NCI-H128 (cell line): Measurements from ENCODE around the gene TMEM40.
"Not testable (repeated sequence)": the region's sequence is repeated elsewhere in the genome, so short reads cannot be mapped to it uniquely, and the experiment has no call there.

ENCODE experiments used
- DNase-seq: peaks from one replicate; lab custom pipeline; 2025; ENCODE audit not compliant: unreplicated experiment; lab: John Stamatoyannopoulos, UW

TMEM40 gene

DNA sequence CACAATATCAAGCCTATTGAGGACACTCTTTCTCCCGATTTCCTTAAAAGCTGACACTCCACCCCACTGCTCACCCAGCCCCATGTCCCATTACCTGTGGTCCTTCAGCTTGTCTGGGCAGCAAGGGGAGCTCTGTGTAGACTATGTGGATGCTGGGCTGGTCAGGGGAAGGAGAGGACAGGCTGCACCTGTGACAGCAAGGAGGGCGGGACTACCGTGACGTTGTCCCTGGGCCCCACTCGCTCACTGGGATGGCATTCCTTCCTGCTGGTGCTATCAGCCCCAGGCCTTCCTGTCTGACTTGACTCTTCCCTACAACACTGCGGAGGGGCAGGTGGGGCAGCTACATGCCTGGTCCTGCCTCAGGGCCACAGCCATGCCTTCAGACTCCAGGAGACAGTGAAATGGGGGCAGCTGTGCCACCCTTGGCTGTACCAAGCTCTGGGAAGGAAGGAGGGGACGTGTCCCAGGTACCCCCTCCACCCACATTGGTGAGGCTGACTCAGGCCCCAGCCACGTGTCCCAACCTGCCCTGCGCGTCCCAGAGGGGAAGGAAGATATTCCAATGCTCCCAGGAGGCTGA is at the start of gene TMEM40:
Gene TMEM40, minus strand, starts transcription at position 163 of the 583 bp plus-strand sequence. CDS start 9,427 bp downstream, outside the sequence.
- no peak for DNase-seq

GRCh38 chr3:12808587-12808986 is 49.5 kb upstream of the TMEM40 start:
- DNase-seq, result no peak

- no peak for DNase-seq
Observed at GRCh38 chr3:12807601-12808359, 48.7 kb upstream of the TMEM40 start.

- no peak for DNase-seq
Observed at GRCh38 chr3:12807066-12807465, 48.0 kb upstream of the TMEM40 start.

- no peak for DNase-seq
Observed at GRCh38 chr3:12803371-12803770, 44.3 kb upstream of the TMEM40 start.

DNA sequence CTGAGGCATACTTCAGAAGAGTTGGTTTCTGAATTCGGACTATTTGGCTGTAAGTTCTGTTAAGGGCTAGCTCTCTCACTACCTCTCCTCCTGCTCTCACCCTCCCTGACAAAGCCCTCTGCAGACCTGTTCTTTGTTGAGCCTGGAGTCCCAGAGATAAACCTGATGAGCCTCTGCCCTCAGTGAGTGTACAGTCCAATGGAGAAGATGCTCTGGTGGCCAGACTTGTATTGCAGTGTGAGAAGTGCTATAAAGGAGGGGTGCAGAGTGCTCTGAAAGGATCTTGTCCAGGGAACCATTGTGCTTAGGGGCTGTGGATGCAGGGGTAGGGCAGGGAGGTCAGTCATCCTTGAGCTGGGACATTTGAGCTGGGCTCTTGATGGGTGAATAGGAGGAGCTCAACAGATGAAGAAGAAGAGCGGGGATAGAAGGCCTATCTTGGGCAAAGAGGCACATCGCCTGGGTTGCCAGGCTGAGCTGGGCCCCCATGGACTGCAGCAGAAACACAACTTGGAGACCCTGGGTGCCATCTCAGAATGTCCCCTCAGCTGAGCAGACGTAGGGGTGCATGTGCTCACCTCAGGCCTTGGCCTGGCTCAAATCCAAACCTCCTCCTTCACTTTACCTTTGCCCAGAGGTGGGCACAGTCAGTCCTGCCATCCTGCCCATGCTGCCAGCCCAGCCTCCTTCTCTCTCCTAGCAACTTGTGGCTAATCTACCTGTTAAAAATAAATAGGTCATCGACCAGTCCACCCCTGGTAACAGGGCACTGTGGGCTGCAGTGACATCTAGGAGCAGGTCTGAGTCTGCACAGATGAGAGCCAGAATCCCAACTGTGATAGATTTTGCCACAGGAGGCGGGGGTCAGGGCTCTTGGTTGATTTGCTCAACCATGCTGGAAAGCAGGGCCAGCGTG is 40.7 kb upstream of the TMEM40 start:
- DNase-seq, result no peak

- no peak for DNase-seq
Observed at GRCh38 chr3:12798559-12799179, 39.6 kb upstream of the TMEM40 start.

DNA sequence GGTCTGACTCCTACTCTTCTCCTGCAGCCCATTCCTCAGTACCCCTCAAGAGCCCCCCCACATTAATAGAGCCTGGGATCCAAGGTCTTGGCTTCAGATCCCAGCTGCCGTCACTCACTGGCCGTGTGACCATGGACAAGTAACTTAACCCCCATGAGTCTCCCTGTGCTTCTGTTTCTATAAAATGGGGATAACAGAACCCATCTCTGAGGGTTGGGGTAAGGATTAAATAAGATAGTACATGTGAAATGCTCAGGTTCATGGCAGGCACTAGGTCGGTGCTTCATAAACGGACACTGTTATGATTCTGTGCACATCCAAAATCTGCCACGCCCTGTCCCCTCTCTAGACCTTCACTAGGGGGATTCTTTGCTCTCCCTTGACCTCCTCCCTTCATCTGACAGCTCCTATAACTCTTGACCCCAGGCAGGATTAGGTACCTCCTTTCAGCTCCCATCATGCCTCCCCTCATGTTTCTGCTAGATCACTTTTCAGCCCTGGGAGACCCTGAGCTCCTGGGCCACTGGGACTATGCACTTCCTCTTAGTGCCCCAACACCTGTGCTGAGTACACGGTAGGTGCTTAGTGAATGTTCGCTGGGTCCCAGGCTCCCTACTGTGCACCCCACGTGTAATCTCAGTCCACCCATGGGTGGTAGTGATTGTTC is 39.0 kb upstream of the TMEM40 start:
- no peak for DNase-seq

GRCh38 chr3:12797124-12797891 is 38.2 kb upstream of the TMEM40 start:
- no peak for DNase-seq

DNA sequence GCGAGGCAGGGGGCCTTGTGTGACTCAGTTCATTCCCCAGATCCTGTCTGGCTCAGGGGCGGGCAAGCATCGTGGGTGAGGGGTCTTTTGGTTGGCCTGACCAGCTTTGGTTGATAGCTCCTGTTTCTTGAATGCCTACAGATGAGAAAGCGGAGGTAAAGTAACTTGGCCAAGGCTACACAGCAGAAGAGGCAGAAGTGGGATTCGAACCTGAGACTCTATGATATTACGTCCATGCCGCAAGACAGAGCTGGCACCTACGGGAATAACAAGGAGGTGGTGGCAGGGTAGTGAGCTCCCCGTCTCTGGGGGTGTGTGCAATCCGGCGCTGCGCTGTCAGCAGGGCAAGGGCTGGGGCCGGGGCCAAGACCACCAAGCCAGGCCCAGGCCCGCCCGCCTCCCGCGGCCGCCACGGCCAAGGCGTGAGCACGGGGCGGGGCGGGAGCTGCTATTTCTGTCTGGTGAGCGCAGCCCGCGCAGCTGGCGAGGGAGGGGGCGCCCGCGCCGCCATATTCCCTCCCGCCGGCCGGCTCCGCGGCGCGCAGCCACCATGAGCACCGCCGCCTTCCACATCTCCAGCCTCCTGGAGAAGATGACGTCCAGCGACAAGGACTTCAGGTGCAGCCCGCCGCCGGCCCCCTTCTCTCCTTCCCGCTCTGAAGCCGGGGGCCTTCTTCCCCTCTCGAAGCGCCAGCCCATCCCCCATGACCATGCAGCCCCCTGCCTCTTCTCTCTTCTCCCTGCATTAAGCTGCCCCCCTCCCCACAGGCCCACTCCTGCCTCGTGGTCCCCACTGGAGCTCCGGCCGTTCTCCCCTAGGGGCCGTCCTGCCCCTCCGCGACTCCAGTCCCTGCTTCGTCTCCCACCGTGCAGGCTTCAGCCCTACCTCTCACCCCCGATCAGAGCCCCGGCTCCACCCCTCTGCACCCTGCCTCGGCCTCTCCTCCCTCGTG is 37.4 kb upstream of the TMEM40 start, which contains the start of gene CAND2:
Gene CAND2, plus strand, starts transcription at position 510 of the 953 bp plus-strand sequence. Its CDS starts 41 bp downstream, at position 551.
- no peak for DNase-seq

DNA sequence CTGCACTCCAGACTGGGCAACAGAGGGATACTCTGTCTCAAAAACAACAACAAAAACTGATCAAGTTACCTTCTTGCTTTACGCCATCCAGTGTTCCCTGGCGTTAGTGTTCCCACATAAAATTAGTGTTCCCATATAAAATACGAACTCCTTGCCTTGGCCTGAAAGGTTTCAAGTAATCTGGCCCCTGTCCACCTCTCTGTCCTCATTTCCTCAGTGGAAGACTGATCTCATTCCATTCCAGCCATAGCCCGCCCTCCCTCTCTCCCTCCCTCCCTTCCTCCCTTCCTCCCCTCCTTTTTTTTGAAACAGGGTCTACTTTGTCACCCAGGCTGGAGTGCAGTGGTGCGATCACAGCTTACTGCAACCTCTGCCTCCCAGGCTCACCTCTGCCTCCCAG is 34.6 kb upstream of the TMEM40 start:
- DNase-seq, result no peak

- DNase-seq, result no peak
Observed at GRCh38 chr3:12791430-12791829, 32.4 kb upstream of the TMEM40 start.

- not testable (repeated sequence) for DNase-seq
Observed at GRCh38 chr3:12787967-12788690, 29.1 kb upstream of the TMEM40 start.

DNA sequence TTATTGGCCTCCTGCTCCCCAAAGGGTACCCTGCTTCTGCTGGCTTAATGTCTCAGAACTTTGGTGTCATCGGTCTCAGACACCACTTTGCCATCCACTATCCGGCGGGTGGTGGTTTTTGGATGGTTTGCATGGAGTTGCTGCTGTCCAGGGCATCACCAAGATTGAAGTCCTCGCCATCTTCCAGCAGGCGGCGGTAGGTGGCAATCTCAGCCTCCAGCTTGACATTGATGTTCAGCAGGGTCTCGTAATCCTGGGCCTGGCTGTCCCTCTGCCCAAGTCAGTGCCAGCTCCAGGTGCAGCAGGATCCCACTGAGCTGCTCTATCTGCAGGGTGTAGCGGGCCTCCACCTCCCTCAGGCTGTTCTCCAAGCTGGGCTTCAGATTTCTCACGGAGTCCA is 28.3 kb upstream of the TMEM40 start:
- not testable (repeated sequence) for DNase-seq

- DNase-seq, result no peak
Observed at GRCh38 chr3:12785096-12785495, 26.0 kb upstream of the TMEM40 start.

GRCh38 chr3:12782172-12782815 is 23.2 kb upstream of the TMEM40 start:
- no peak for DNase-seq

- no peak for DNase-seq
Observed at GRCh38 chr3:12780751-12781150, 21.7 kb upstream of the TMEM40 start.
